Fibroblast of lung (primary cell): ENCODE data around the gene RPL28. TPM values are rescaled to one million over a fixed set of nuclear protein-coding genes. Genes with fewer than 3 reads are reported as not detected.
"Not testable (repeated sequence)": the region's sequence is repeated elsewhere in the genome, so short reads cannot be mapped to it uniquely, and the experiment has no call there.

Experiments used
- DNase-seq, 2 donors: peaks; one replicate each; pipeline versions ENCODE4 v3.0.0 to v3.0.0-alpha.2; 2010; ENCODE audit warnings: low read depth in 2 of 2
- H2AFZ ChIP-seq: 2 replicates; pipeline ENCODE4 v1.5.1; 2012; ENCODE audit warnings: low read length, control low read depth, inconsistent platforms
- H3K27ac ChIP-seq: 2 replicates; pipeline ENCODE4 v1.5.1; 2011; ENCODE audit warnings: low read length, control low read depth; ENCODE audit not compliant: insufficient read depth
- H3K27me3 ChIP-seq: 2 replicates; pipeline ENCODE4 v1.5.1; 2011; ENCODE audit warnings: mild to moderate bottlenecking, low read length; ENCODE audit not compliant: control insufficient read depth, insufficient read depth
- H3K36me3 ChIP-seq: 2 replicates; pipeline ENCODE4 v1.5.1; 2011; ENCODE audit warnings: low read length; ENCODE audit not compliant: control insufficient read depth, insufficient read depth
- H3K4me1 ChIP-seq: 2 replicates; pipeline ENCODE4 v1.5.1; 2011; ENCODE audit warnings: low read length; ENCODE audit not compliant: control insufficient read depth, insufficient read depth; ENCODE audit errors: extremely low read depth
- H3K4me2 ChIP-seq: 2 replicates; pipeline ENCODE4 v1.5.1; 2011; ENCODE audit warnings: low read length, control low read depth; ENCODE audit not compliant: insufficient read depth; ENCODE audit errors: extremely low read depth
- H3K4me3 ChIP-seq, 4 experiments: fragments of 200-600 bp in 1 of 4; sonication (generic) in 1 of 4; replicated peaks in 1 of 4; 2 replicates each; pipeline ENCODE4 v1.5.1; 2011 to 2016; ENCODE audit warnings: low read length in 4 of 4, low read depth in 3 of 4, mild to moderate bottlenecking in 3 of 4, control low read depth in 2 of 4, inconsistent platforms in 1 of 4, mixed read lengths in 1 of 4; ENCODE audit not compliant: insufficient read depth in 1 of 4; ENCODE audit errors: control extremely low read depth in 1 of 4
- H3K79me2 ChIP-seq: 2 replicates; pipeline ENCODE4 v1.5.1; 2012; ENCODE audit warnings: mild to moderate bottlenecking, low read length, inconsistent platforms; ENCODE audit not compliant: control insufficient read depth, insufficient read depth
- H3K9ac ChIP-seq: 2 replicates; pipeline ENCODE4 v1.5.1; 2011; ENCODE audit warnings: mild to moderate bottlenecking, low read length, control low read depth; ENCODE audit not compliant: insufficient read depth
- H3K9me3 ChIP-seq: 2 replicates; pipeline ENCODE4 v1.5.1; 2012; ENCODE audit warnings: low read depth, low read length; ENCODE audit not compliant: control insufficient read depth, insufficient read depth
- H4K20me1 ChIP-seq: 2 replicates; pipeline ENCODE4 v1.5.1; 2011; ENCODE audit warnings: low read length; ENCODE audit not compliant: control insufficient read depth, insufficient read depth; ENCODE audit errors: extremely low read depth
- CTCF ChIP-seq, 2 donors: IDR thresholded peaks in 1 of 2; conservative IDR thresholded peaks in 1 of 2; 1 replicate in 1 of 2; 2 replicates in 1 of 2; pipeline ENCODE4 v1.5.1; 2011 to 2012; ENCODE audit warnings: low read length in 2 of 2, control low read depth in 1 of 2, inconsistent platforms in 1 of 2, low read depth in 1 of 2, mild to moderate bottlenecking in 1 of 2
- EZH2 ChIP-seq: IDR thresholded peaks from 2 replicates; pipeline ENCODE4 v1.5.1; 2012; ENCODE audit warnings: low read length, control low read depth, mild to moderate bottlenecking; ENCODE audit errors: missing control alignments
- polyA plus RNA-seq, 2 donors: library from polyadenylated mRNA; depleted of rRNA in 1 of 2; stranded (reverse) in 1 of 2; unstranded in 1 of 2; fragments of >200 nt; gene quantifications; 2 replicates each; pipeline ENCODE4 v1.2.1, GENCODE V29; 2011 to 2012; ENCODE audit warnings: missing spikeins in 1 of 2
- total RNA-seq: library from RNA; depleted of rRNA; stranded (reverse); fragments of >200 nt; gene quantifications from 2 replicates; pipeline ENCODE4 v1.2.1, GENCODE V29; 2014

The RPL28 gene
- total and polyA plus RNA-seq, 2 donors (not counting 1 experiment from before 2014, with no cell fraction given) = 146 to 665 TPM

GRCh38 chr19:55406826-55407549 lies 21.3 kb downstream of the RPL28 start:
- no peak overlapping the region for H2AFZ ChIP-seq

GRCh38 chr19:55407550-55407799 lies 21.7 kb downstream of the RPL28 start, which contains the start of gene UBE2S:
Gene UBE2S, minus strand, starts transcription at chr19:55407788. Its CDS starts 199 bp downstream, at chr19:55407589.
- H3K79me2 ChIP-seq = peaks cover 36% of the 10 kb centered on the region
- not testable (repeated sequence) for DNase-seq, H3K9me3 ChIP-seq, H4K20me1 ChIP-seq, H3K27me3 ChIP-seq
- peak within 1 kb of the TSS; percentile 100 for H3K4me2 ChIP-seq
- H3K4me3 ChIP-seq = peak within 1 kb of the TSS; percentile 71 to 92 (median 81)
- peak within 1 kb of the TSS; percentile 98 for H2AFZ ChIP-seq
- H3K4me1 ChIP-seq = peaks cover 19% of the 10 kb centered on the region
- H3K9ac ChIP-seq = peak within 1 kb of the TSS; percentile 94
- peak within 1 kb of the TSS; percentile 98 for H3K27ac ChIP-seq
- H3K36me3 ChIP-seq = peaks cover 17% of the 10 kb centered on the region

More at GRCh38 chr19:55406826-55407549, 21.3 kb downstream of the RPL28 start:
- peak overlapping the region; percentile 98 for H3K27ac ChIP-seq
- TF ChIP-seq CTCF (conservative IDR thresholded peaks at IDR 0.05 in 1 of 2, IDR thresholded peaks at IDR 0.05 in 1 of 2; ENCODE audit: low read depth in 1 of 2, low read length in 2 of 2) = no peak
- no peak for TF ChIP-seq EZH2
- peaks cover 2% of the 10 kb centered on the region for H4K20me1 ChIP-seq
- H3K4me1 ChIP-seq = peaks cover 19% of the 10 kb centered on the region
- no peaks in the 10 kb centered on the region for H3K9me3 ChIP-seq
- no peaks in the 10 kb centered on the region for H3K27me3 ChIP-seq
- peak overlapping the region; percentile 100 for H3K4me2 ChIP-seq
- H3K4me3 ChIP-seq = peak overlapping the region; percentile 71 to 92 (median 81)
- peak in 1 of 2 donors; percentile 37 for DNase-seq
- peak overlapping the region; percentile 94 for H3K9ac ChIP-seq
- H3K36me3 ChIP-seq = peaks cover 17% of the 10 kb centered on the region
- H3K79me2 ChIP-seq = peaks cover 38% of the 10 kb centered on the region

GRCh38 chr19:55407800-55408532 lies 22.2 kb downstream of the RPL28 start:
- peak overlapping the region; percentile 92 for H3K4me2 ChIP-seq
- H3K27ac ChIP-seq = peak overlapping the region; percentile 98
- peak; percentile 99 for DNase-seq
- H3K9ac ChIP-seq = peak overlapping the region; percentile 94
- TF ChIP-seq CTCF (conservative IDR thresholded peaks at IDR 0.05 in 1 of 2, IDR thresholded peaks at IDR 0.05 in 1 of 2; ENCODE audit: low read depth in 1 of 2, low read length in 2 of 2) (no peak), EZH2 (no peak)
- H3K79me2 ChIP-seq = peaks cover 35% of the 10 kb centered on the region
- no peaks in the 10 kb centered on the region for H3K27me3 ChIP-seq
- peaks cover 17% of the 10 kb centered on the region for H3K36me3 ChIP-seq
- peaks cover 2% of the 10 kb centered on the region for H4K20me1 ChIP-seq
- H3K9me3 ChIP-seq = no peaks in the 10 kb centered on the region
- H2AFZ ChIP-seq = peak overlapping the region; percentile 98
- peak overlapping the region; percentile 43 to 92 (median 72) for H3K4me3 ChIP-seq
- peaks cover 19% of the 10 kb centered on the region for H3K4me1 ChIP-seq
